Smooth muscle cell (in vitro differentiated cells): ENCODE measurements around the gene ZDHHC18. TPM values are rescaled to one million over a fixed set of nuclear protein-coding genes. Genes with fewer than 3 reads are reported as not detected.

ENCODE experiments used
- DNase-seq: peaks from one replicate; lab custom pipeline; 2025; ENCODE audit not compliant: unreplicated experiment; lab: John Stamatoyannopoulos, UW
- H2AFZ ChIP-seq: fragments of 200-600 bp; sonication (generic); 2 replicates; pipeline ENCODE4 v1.6.0; 2016; ENCODE audit warnings: antibody characterized with exemption, low read depth, mild to moderate bottlenecking
- H3F3A ChIP-seq: fragments of 200-600 bp; sonication (generic); 2 replicates; pipeline ENCODE4 v1.6.0; 2017; ENCODE audit warnings: antibody characterized with exemption, low read depth
- H3K27ac ChIP-seq: fragments of 200-600 bp; sonication (generic); 2 replicates; pipeline ENCODE4 v1.5.1; 2016; ENCODE audit warnings: low read depth, mild to moderate bottlenecking
- H3K27me3 ChIP-seq: fragments of 200-600 bp; sonication (generic); 2 replicates; pipeline ENCODE4 v1.6.1; 2016; ENCODE audit warnings: low read depth, mild to moderate bottlenecking
- H3K36me3 ChIP-seq: fragments of 200-600 bp; sonication (generic); 2 replicates; pipeline ENCODE4 v1.5.1; 2016; ENCODE audit warnings: low read depth
- H3K4me1 ChIP-seq: fragments of 200-600 bp; sonication (generic); 2 replicates; pipeline ENCODE4 v1.5.1; 2016; ENCODE audit warnings: low read depth
- H3K4me2 ChIP-seq: fragments of 200-600 bp; sonication (generic); 2 replicates; pipeline ENCODE4 v1.6.0; 2016; ENCODE audit warnings: mild to moderate bottlenecking
- H3K4me3 ChIP-seq: fragments of 200-600 bp; sonication (generic); 2 replicates; pipeline ENCODE4 v1.5.1; 2016; ENCODE audit warnings: mild to moderate bottlenecking
- H3K79me2 ChIP-seq: fragments of 200-600 bp; sonication (generic); 2 replicates; pipeline ENCODE4 v1.6.0; 2016; ENCODE audit warnings: low read depth, mild to moderate bottlenecking
- H3K9ac ChIP-seq: fragments of 200-600 bp; sonication (generic); 2 replicates; pipeline ENCODE4 v1.6.0; 2016; ENCODE audit warnings: low read depth
- H3K9me3 ChIP-seq: fragments of 200-600 bp; sonication (generic); replicated peaks from 2 replicates; pipeline ENCODE4 v1.5.1; 2016; ENCODE audit warnings: low read depth
- H4K20me1 ChIP-seq: fragments of 200-600 bp; sonication (generic); 2 replicates; pipeline ENCODE4 v1.6.0; 2016; ENCODE audit warnings: low read depth
- CTCF ChIP-seq: fragments of 200-600 bp; sonication (generic); IDR thresholded peaks from 2 replicates; pipeline ENCODE4 v1.5.1; 2017; ENCODE audit warnings: borderline replicate concordance, mild to moderate bottlenecking, antibody characterized with exemption; ENCODE audit not compliant: insufficient read depth, poor library complexity, severe bottlenecking
- WGBS: methylation state at CpG from one replicate; pipeline ENCODE4 v1.1.7; 2016; ENCODE audit warnings: low lambda C conversion rate; 5-methylcytosine and 5-hydroxymethylcytosine counted together
- polyA plus RNA-seq: library from polyadenylated mRNA; unstranded; fragments of >200 nt; fragmentation: Nextera tagmentation; extraction: Ambion mirVana; gene quantifications from 2 replicates; pipeline ENCODE4 v1.2.1, GENCODE V29; 2016
- total RNA-seq: library from RNA; depleted of rRNA; stranded (reverse); fragments of >200 nt; gene quantifications from 2 replicates; pipeline ENCODE4 v1.2.3, GENCODE V29; 2014

Gene ZDHHC18
- total and polyA plus RNA-seq, 2 experiments from 2014 or later: 20.3 to 52.5 TPM

DNA sequence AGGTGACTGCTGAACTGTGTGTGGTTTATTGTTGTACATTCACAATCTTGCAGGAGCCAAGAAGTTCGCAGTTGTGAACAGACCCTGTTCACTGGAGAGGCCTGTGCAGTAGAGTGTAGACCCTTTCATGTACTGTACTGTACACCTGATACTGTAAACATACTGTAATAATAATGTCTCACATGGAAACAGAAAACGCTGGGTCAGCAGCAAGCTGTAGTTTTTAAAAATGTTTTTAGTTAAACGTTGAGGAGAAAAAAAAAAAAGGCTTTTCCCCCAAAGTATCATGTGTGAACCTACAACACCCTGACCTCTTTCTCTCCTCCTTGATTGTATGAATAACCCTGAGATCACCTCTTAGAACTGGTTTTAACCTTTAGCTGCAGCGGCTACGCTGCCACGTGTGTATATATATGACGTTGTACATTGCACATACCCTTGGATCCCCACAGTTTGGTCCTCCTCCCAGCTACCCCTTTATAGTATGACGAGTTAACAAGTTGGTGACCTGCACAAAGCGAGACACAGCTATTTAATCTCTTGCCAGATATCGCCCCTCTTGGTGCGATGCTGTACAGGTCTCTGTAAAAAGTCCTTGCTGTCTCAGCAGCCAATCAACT, 45.2 kb upstream of the ZDHHC18 start:
- H3K4me1 ChIP-seq: peaks cover 11% of the 10 kb centered on the region
- H3K9me3 ChIP-seq: no peaks in the 10 kb centered on the region
- peaks cover 17% of the 10 kb centered on the region for H3K36me3 ChIP-seq
- peaks cover 29% of the 10 kb centered on the region for H3K79me2 ChIP-seq
- no peak overlapping the region for H3K4me3 ChIP-seq
- no peak overlapping the region for H2AFZ ChIP-seq
- no peak for DNase-seq
- H3K4me2 ChIP-seq: no peak overlapping the region
- H3K27ac ChIP-seq: no peak overlapping the region
- H3K9ac ChIP-seq: no peak overlapping the region
- H4K20me1 ChIP-seq: peaks cover 49% of the 10 kb centered on the region
- H3F3A ChIP-seq: peaks cover 36% of the 10 kb centered on the region
- H3K27me3 ChIP-seq: no peaks in the 10 kb centered on the region
- TF ChIP-seq CTCF: no peak
- WGBS: 94% methylated on average over 11 of the region's 11 CpGs

DNA sequence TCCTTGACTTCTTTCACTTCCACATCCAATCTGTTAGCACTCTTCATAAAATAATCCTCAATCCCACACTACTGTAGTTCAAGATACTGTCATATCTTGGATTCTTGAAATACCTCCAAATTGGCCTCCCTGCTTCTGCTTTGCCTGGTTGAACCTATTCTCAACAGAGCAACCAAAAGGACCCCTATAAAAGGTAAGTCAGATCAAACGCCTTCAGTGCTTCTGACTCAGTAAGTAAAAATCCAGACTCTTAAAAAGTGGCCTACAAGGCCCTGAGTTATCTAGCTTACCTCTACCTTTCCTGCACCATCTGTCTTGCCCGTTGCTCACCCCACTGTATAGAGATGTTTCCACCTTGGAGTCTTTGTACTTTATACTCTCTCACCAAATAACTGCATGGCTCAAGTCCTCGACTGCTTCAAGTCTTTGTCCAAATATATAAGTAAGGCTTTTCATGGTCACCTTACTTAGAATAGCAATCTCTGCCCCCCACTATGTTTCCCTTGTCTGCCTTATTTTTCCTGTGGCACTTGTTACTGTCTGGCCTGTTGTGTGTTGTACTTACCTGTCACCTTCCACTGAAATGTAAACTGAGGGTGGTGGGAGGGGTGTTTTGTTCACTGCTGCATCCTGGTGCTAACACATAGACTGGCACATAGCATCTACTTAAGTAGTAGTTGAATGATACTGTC, 43.8 kb upstream of the ZDHHC18 start:
- no peak overlapping the region for H3K9ac ChIP-seq
- no peak overlapping the region for H3K4me3 ChIP-seq
- H2AFZ ChIP-seq: no peak overlapping the region
- H3K9me3 ChIP-seq: no peaks in the 10 kb centered on the region
- peaks cover 42% of the 10 kb centered on the region for H4K20me1 ChIP-seq
- peaks cover 17% of the 10 kb centered on the region for H3K79me2 ChIP-seq
- no peaks in the 10 kb centered on the region for H3K27me3 ChIP-seq
- H3K4me2 ChIP-seq: no peak overlapping the region
- peaks cover 22% of the 10 kb centered on the region for H3K4me1 ChIP-seq
- no peak for DNase-seq
- H3K27ac ChIP-seq: peak overlapping the region; percentile 95
- H3K36me3 ChIP-seq: peaks cover 6% of the 10 kb centered on the region
- peaks cover 44% of the 10 kb centered on the region for H3F3A ChIP-seq
- 82% methylated on average over 3 of the region's 3 CpGs for whole genome bisulfite sequencing
- no peak for TF ChIP-seq CTCF

GRCh38 chr1:26783646-26784022, 42.9 kb upstream of the ZDHHC18 start:
- Histone ChIP-seq H3K79me2 (peaks cover 8% of the 10 kb centered on the region), H2AFZ (no peak overlapping the region), H3K4me3 (no peak overlapping the region), H3K9me3 (no peaks in the 10 kb centered on the region), H3K4me1 (peaks cover 22% of the 10 kb centered on the region), H3K27ac (peak overlapping the region; percentile 95), H3K9ac (no peak overlapping the region), H3K4me2 (no peak overlapping the region), H4K20me1 (peaks cover 39% of the 10 kb centered on the region), H3K27me3 (no peaks in the 10 kb centered on the region), H3K36me3 (peaks cover 3% of the 10 kb centered on the region), H3F3A (peaks cover 44% of the 10 kb centered on the region)
- 94% methylated on average over 5 of the region's 5 CpGs for WGBS
- DNase-seq: no peak
- no peak for TF ChIP-seq CTCF
